HEK293T (cell line): ENCODE data around the gene GSTO1.

Experiments
- ELF4 ChIP-seq: fragments of 450-650 bp; IDR thresholded peaks from 2 replicates; pipeline ENCODE4 v1.6.1; 2017; ENCODE audit warnings: antibody characterized with exemption
- FOXA1 ChIP-seq: fragments of 450-650 bp; IDR thresholded peaks from 2 replicates; pipeline ENCODE4 v1.6.1; 2016; ENCODE audit warnings: mild to moderate bottlenecking
- LEF1 ChIP-seq: fragments of 450-650 bp; IDR thresholded peaks from 2 replicates; pipeline ENCODE4 v1.6.1; 2017; ENCODE audit warnings: mild to moderate bottlenecking, borderline replicate concordance
- SP1 ChIP-seq: fragments of 450-650 bp; IDR thresholded peaks from 2 replicates; pipeline ENCODE4 v1.6.1; 2017
- TARDBP ChIP-seq: fragments of 450-650 bp; IDR thresholded peaks from 2 replicates; pipeline ENCODE4 v1.6.1; 2016
- ZNF384 ChIP-seq: fragments of 450-650 bp; IDR thresholded peaks from 2 replicates; pipeline ENCODE4 v1.6.1; 2016

DNA sequence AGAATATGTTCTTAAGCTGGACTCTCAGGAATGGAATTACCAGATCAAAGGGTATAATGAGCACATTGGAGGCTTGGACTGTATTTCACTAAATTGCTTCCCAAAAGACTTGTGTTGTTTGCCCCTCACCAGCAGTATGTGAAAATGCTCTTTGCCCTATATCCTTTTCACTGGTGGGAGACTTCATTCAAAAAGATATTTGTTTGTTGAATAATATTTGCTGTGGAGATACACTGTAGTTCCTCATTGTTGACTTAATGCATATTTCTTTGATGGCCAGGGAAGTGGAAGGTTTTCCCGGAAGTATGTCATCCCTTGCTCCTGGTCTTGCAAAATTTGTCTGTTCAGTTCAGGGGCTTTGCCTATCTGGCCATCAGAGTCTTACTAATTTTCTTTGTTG is 33.7 kb downstream of the GSTO1 start:
- TF ChIP-seq SP1: no peak
- TF ChIP-seq ZNF384: no peak
- TF ChIP-seq LEF1: no peak
- TF ChIP-seq ELF4: no peak
- no peak for TF ChIP-seq FOXA1
- TF ChIP-seq TARDBP: no peak
